ENCODE results near the gene KCNJ12. TPM values are rescaled to one million over a fixed set of nuclear protein-coding genes. Genes with fewer than 3 reads are reported as not detected.
"Not testable (repeated sequence)": the region's sequence is repeated elsewhere in the genome, so short reads cannot be mapped to it uniquely, and the experiment has no call there.

The KCNJ12 gene
- total RNA-seq, 1 donor from 2014 or later, result 0.82 TPM

- DNase-seq (ENCODE audit: low spot score in 2 of 2); FAIRE-seq: not testable (repeated sequence)
Observed at GRCh38 chr17:21348081-21348925, 27.9 kb upstream of the KCNJ12 start.

GRCh38 chr17:21348926-21349261 lies 27.3 kb upstream of the KCNJ12 start:
- DNase-seq (ENCODE audit: low spot score in 2 of 2); FAIRE-seq: not testable (repeated sequence)

- FAIRE-seq; DNase-seq (ENCODE audit: low spot score in 2 of 2): not testable (repeated sequence)
Observed at GRCh38 chr17:21349358-21350050, 26.7 kb upstream of the KCNJ12 start.

GRCh38 chr17:21350495-21350894 lies 25.7 kb upstream of the KCNJ12 start:
- DNase-seq (ENCODE audit: low spot score in 2 of 2), result not testable (repeated sequence)

GRCh38 chr17:21351366-21352065 lies 24.6 kb upstream of the KCNJ12 start:
- DNase-seq (ENCODE audit: low spot score in 2 of 2) (no peak), FAIRE-seq (no peak)

More at GRCh38 chr17:21350495-21350894, 25.7 kb upstream of the KCNJ12 start:
- FAIRE-seq, result not testable (repeated sequence)

- DNase-seq (ENCODE audit: low spot score in 2 of 2) (no peak), FAIRE-seq (no peak)
Observed at GRCh38 chr17:21352221-21352980, 23.8 kb upstream of the KCNJ12 start.

- FAIRE-seq, result no peak
Observed at GRCh38 chr17:21352981-21353265, 23.2 kb upstream of the KCNJ12 start.

GRCh38 chr17:21353326-21354010 lies 22.7 kb upstream of the KCNJ12 start:
- no peak for FAIRE-seq
- DNase-seq (ENCODE audit: low spot score in 2 of 2), result no peak

More at GRCh38 chr17:21352981-21353265, 23.2 kb upstream of the KCNJ12 start:
- DNase-seq (ENCODE audit: low spot score in 2 of 2), result no peak

GRCh38 chr17:21354796-21355385 lies 21.3 kb upstream of the KCNJ12 start:
- FAIRE-seq, result no peak

GRCh38 chr17:21355586-21355985 lies 20.6 kb upstream of the KCNJ12 start:
- DNase-seq (ENCODE audit: low spot score in 2 of 2) (no peak), FAIRE-seq (no peak)

More at GRCh38 chr17:21354796-21355385, 21.3 kb upstream of the KCNJ12 start:
- DNase-seq (ENCODE audit: low spot score in 2 of 2), result no peak

- DNase-seq (ENCODE audit: low spot score in 2 of 2), result no peak
- FAIRE-seq, result no peak
Observed at GRCh38 chr17:21356537-21357127, 19.5 kb upstream of the KCNJ12 start.

- FAIRE-seq, result no peak
- DNase-seq (ENCODE audit: low spot score in 2 of 2), result no peak
Observed at GRCh38 chr17:21357281-21357680, 18.9 kb upstream of the KCNJ12 start.

GRCh38 chr17:21357696-21358656 lies 18.2 kb upstream of the KCNJ12 start:
- no peak for FAIRE-seq
- DNase-seq (ENCODE audit: low spot score in 2 of 2), result no peak

GRCh38 chr17:21358682-21359482 lies 17.3 kb upstream of the KCNJ12 start:
- no peak for DNase-seq (ENCODE audit: low spot score in 2 of 2)
- FAIRE-seq, result no peak

- no peak for FAIRE-seq
Observed at GRCh38 chr17:21359483-21359840, 16.7 kb upstream of the KCNJ12 start.

GRCh38 chr17:21360048-21360447 lies 16.1 kb upstream of the KCNJ12 start:
- DNase-seq (ENCODE audit: low spot score in 2 of 2), result no peak
- no peak for FAIRE-seq

More at GRCh38 chr17:21359483-21359840, 16.7 kb upstream of the KCNJ12 start:
- DNase-seq (ENCODE audit: low spot score in 2 of 2), result no peak

Data from frontal cortex (tissue), 4 donors.